Adipocyte (in vitro differentiated cells): ENCODE results near the gene PPP3CA.
A peak's percentile ranks its signal among the peaks of the same experiment; 100 is the strongest.

Source experiments
- DNase-seq: peaks from one replicate; pipeline ENCODE4 v3.0.0-alpha.2; 2015; ENCODE audit warnings: low read depth
- H3K27me3 ChIP-seq: replicated peaks from 2 replicates; pipeline ENCODE4 v1.7.0; 2013; ENCODE audit warnings: mild to moderate bottlenecking, low read length, moderate library complexity; ENCODE audit not compliant: control insufficient read depth, insufficient read depth
- H3K36me3 ChIP-seq: 2 replicates; pipeline ENCODE4 v1.7.0; 2013; ENCODE audit warnings: low read length, mild to moderate bottlenecking, moderate library complexity; ENCODE audit not compliant: control insufficient read depth, insufficient read depth, severe bottlenecking
- H3K4me1 ChIP-seq: 2 replicates; pipeline ENCODE4 v1.7.0; 2013; ENCODE audit warnings: mild to moderate bottlenecking, low read length, moderate library complexity; ENCODE audit not compliant: control insufficient read depth, insufficient read depth
- H3K4me3 ChIP-seq: 2 replicates; pipeline ENCODE4 v1.7.0; 2013; ENCODE audit warnings: mild to moderate bottlenecking, low read length, moderate library complexity
- H3K9ac ChIP-seq: 2 replicates; pipeline ENCODE4 v1.7.0; 2013; ENCODE audit warnings: mild to moderate bottlenecking, low read length, moderate library complexity
- H3K9me3 ChIP-seq: 2 replicates; pipeline ENCODE4 v1.7.0; 2013; ENCODE audit warnings: mild to moderate bottlenecking, low read length, moderate library complexity; ENCODE audit not compliant: control insufficient read depth

PPP3CA gene

GRCh38 chr4:101348367-101348827 lies 1.1 kb upstream of the PPP3CA start:
- Histone ChIP-seq H3K36me3 (no peaks in the 10 kb centered on the region), H3K27me3 (no peaks in the 10 kb centered on the region), H3K4me1 (peaks cover 31% of the 10 kb centered on the region), H3K9me3 (no peaks in the 10 kb centered on the region), H3K9ac (peak overlapping the region; percentile 94), H3K4me3 (peak overlapping the region; percentile 92)
- DNase-seq = peak; percentile 63

- Histone ChIP-seq H3K36me3 (no peaks in the 10 kb centered on the region), H3K4me1 (peaks cover 36% of the 10 kb centered on the region), H3K27me3 (no peaks in the 10 kb centered on the region), H3K4me3 (peak overlapping the region; percentile 92), H3K9ac (peak overlapping the region; percentile 94), H3K9me3 (no peaks in the 10 kb centered on the region)
- peak; percentile 99 for DNase-seq
Measured at GRCh38 chr4:101347557-101348366, 436 bp upstream of the PPP3CA start.

DNA sequence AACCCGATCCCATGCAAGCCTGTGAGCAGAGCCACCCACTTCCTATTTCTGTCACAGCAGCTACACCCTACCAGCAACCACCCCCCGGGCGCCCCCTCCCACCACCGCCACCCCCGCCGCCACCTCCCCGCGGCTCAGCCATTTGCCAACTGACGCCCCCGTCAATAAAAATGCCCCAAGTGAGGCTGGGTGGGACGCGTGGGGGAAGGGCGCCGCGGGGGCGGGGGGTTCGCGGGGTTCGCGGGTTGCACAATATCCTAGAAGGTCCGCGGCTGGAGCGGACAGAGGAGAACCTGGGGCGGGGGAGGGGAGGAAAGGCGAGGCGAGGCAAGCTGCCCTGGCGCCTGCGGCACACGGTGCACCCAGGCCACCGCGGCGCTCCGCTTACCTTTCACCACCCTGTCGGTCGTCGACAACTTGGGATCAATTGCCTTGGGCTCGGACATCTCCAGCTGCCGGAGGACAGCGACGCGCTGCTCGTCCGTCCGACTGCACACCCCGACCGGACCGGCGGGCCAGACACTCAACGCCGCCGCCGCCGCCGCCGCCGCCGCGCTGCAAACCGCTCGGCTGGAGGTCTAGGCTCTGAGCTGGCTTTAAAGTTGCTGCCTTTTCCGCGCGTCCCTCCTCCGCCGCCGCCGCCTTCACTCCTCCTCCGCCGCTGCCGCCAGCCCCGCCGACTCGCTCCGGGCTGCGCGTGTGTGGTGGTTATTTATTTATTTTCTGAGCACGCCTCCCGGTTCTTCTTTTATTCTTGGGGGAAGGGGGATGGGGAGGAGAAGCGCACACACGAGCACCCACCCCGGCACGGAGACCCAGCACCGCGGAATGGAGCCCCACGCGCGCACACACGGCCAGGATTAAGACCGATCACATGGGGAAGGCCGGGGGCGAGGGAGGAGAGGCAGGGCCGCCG lies 717 bp downstream of the PPP3CA start:
- Histone ChIP-seq H3K9me3 (no peaks in the 10 kb centered on the region), H3K9ac (peak overlapping the region; percentile 93), H3K4me3 (peak overlapping the region; percentile 91), H3K27me3 (no peaks in the 10 kb centered on the region), H3K4me1 (peaks cover 36% of the 10 kb centered on the region), H3K36me3 (no peaks in the 10 kb centered on the region)
- peak; percentile 86 for DNase-seq

- Histone ChIP-seq H3K36me3 (no peaks in the 10 kb centered on the region), H3K4me1 (peaks cover 36% of the 10 kb centered on the region), H3K4me3 (peak overlapping the region; percentile 94), H3K27me3 (no peaks in the 10 kb centered on the region), H3K9me3 (no peaks in the 10 kb centered on the region), H3K9ac (peak overlapping the region; percentile 85)
- peak; percentile 84 for DNase-seq
Measured at GRCh38 chr4:101345596-101346350, 1.6 kb downstream of the PPP3CA start.

- Histone ChIP-seq H3K27me3 (no peaks in the 10 kb centered on the region), H3K36me3 (no peaks in the 10 kb centered on the region), H3K9ac (peak overlapping the region; percentile 85), H3K4me3 (peak overlapping the region; percentile 94), H3K9me3 (no peaks in the 10 kb centered on the region), H3K4me1 (peaks cover 38% of the 10 kb centered on the region)
- DNase-seq = peak; percentile 73
Measured at GRCh38 chr4:101345271-101345595, 2.1 kb downstream of the PPP3CA start.

- peaks cover 24% of the 10 kb centered on the region for H3K4me1 ChIP-seq
- H3K4me3 ChIP-seq = no peak overlapping the region
- H3K27me3 ChIP-seq = no peaks in the 10 kb centered on the region
- DNase-seq = no peak
- H3K9me3 ChIP-seq = no peaks in the 10 kb centered on the region
- no peaks in the 10 kb centered on the region for H3K36me3 ChIP-seq
- no peak overlapping the region for H3K9ac ChIP-seq
Measured at GRCh38 chr4:101339332-101339731, 8.0 kb downstream of the PPP3CA start.

DNA sequence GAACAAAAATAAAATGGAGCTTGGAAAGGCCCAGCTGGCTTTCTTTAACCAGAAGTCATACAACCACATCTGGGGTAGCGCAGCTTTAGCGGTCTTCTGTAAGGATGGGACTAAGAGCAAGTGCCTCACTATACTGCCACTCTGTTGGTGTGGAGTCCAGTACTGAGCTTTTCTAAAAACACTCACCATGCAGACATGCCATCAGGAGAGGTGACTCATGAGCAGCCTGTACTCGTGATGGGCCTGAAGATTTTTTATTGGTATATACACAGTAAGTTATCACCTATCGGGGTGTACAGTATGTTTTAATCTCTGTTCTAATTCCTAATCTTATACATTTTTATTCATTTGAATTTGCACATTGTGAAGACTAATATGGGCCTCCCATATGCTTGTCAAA lies 9.6 kb downstream of the PPP3CA start:
- Histone ChIP-seq H3K4me3 (no peak overlapping the region), H3K4me1 (peaks cover 11% of the 10 kb centered on the region), H3K9ac (no peak overlapping the region), H3K9me3 (no peaks in the 10 kb centered on the region), H3K27me3 (no peaks in the 10 kb centered on the region), H3K36me3 (no peaks in the 10 kb centered on the region)
- peak; percentile 33 for DNase-seq

DNA sequence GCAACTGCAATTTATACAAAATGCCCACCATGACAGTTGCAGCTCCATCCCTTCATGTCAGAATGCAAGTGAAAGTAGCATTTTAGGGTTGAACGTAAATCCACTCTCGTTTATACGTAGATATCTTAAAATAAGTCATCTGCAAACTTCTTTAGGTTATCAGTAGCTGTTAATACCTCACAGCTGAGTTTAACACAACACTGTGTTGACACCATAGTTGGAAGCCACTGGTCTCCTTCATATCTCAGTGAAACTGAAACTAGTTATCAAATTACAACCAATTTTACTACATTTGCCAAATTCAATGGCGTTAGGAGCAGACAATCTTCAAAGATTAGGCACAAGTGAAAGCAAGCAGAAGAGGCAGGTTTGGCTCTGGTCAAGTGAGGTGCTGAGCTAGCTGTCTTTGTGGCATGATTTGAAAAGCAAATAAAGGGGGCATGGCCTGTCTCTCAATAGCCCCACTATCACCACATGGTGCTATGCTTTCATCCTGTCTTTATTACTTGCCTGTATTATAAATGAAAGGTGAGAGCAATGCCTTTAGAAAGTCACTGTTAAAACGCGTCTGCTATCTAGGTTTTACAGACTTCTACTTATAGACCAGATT lies 12.3 kb downstream of the PPP3CA start:
- no peak overlapping the region for H3K4me3 ChIP-seq
- H3K9ac ChIP-seq = no peak overlapping the region
- H3K27me3 ChIP-seq = no peaks in the 10 kb centered on the region
- H3K9me3 ChIP-seq = no peaks in the 10 kb centered on the region
- peaks cover 8% of the 10 kb centered on the region for H3K4me1 ChIP-seq
- H3K36me3 ChIP-seq = no peaks in the 10 kb centered on the region
- DNase-seq = no peak

DNA sequence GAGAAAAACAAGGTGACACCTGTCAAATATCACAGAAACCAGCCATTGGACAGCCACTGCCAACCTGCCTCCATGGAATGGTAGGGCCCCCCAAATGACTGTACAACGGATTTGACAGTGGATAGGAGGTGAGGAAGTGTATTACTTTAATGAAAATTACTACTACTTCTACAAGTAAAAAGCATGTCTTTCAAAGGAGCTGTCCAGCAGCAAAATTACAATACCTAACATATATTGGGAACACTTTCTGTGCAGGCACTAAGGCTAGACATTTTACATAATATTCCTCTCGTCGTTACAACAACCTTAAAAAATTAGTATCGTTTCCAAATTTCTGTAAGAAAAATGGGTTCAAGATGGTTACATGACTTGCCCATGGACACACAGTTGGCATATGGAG lies 14.9 kb downstream of the PPP3CA start:
- no peaks in the 10 kb centered on the region for H3K9me3 ChIP-seq
- H3K4me3 ChIP-seq = no peak overlapping the region
- no peak overlapping the region for H3K9ac ChIP-seq
- H3K36me3 ChIP-seq = no peaks in the 10 kb centered on the region
- H3K27me3 ChIP-seq = no peaks in the 10 kb centered on the region
- peaks cover 8% of the 10 kb centered on the region for H3K4me1 ChIP-seq
- DNase-seq = no peak

DNA sequence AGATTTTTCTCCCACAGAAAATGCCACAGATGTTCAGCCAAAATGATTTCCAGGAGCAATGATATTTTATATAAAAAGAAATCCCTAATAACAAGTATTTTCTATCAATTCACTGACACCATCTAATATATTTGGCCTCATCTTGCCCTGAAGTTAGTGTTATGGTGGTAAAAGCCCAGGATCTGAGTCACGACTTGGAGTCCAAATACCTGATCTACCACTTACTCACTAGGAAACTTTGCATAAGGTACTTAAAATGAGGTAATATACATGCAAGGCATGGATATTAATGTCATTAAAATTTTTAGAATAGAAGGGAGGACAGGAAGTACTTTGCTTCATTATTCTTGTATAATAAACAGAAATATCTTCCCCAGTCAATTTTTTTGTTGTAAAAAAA lies 16.3 kb downstream of the PPP3CA start:
- H3K4me1 ChIP-seq = peaks cover 8% of the 10 kb centered on the region
- H3K4me3 ChIP-seq = no peak overlapping the region
- H3K9me3 ChIP-seq = no peaks in the 10 kb centered on the region
- no peaks in the 10 kb centered on the region for H3K36me3 ChIP-seq
- H3K27me3 ChIP-seq = no peaks in the 10 kb centered on the region
- no peak for DNase-seq
- H3K9ac ChIP-seq = no peak overlapping the region
